GM12892 (cell line): ENCODE results near the gene PRKN.

Experiments
- POLR2A ChIP-seq: IDR thresholded peaks from 2 replicates; pipeline ENCODE4 v1.6.1; 2011; ENCODE audit warnings: low read depth, low read length, control low read depth
- POLR2AphosphoS5 ChIP-seq: IDR thresholded peaks from 2 replicates; pipeline ENCODE4 v1.6.1; 2011; ENCODE audit warnings: low read depth, low read length, control low read depth
- TAF1 ChIP-seq: IDR thresholded peaks from 2 replicates; pipeline ENCODE4 v1.6.1; 2011; ENCODE audit warnings: low read depth, mild to moderate bottlenecking, control low read depth, low read length, borderline replicate concordance

DNA sequence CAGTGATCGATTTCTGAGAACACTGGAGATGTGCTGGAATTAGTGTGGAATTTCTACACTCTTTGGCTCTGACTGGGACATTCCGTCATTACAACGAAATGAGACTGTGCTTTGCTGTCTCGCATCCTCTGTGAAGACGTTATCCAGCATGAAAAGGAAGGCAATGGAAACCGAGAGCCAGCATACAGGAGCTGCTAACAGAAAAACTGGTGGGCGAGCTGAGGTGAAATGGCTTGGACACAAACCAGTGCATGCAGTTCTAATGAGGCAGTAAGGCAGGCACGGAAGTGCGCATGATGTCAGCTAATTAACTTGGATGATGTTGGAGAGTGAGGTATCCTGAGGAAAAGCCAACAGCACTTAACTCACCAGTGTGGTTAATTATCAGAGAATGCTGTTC is 1250.9 kb downstream of the PRKN start:
- no peak for TF ChIP-seq POLR2AphosphoS5
- no peak for TF ChIP-seq POLR2A
- no peak for TF ChIP-seq TAF1
